HepG2 (cell line): ENCODE data around the gene SCAND1. TPM values are rescaled to one million over a fixed set of nuclear protein-coding genes. Genes with fewer than 3 reads are reported as not detected.

Source experiments
- AFF4 ChIP-seq: sonication (generic); formaldehyde crosslinking; IDR thresholded peaks from 2 replicates; pipeline ENCODE4 v1.4.0; 2020; ENCODE audit warnings: missing genetic modification reagents
- CCDC6 ChIP-seq: sonication (generic); formaldehyde crosslinking; IDR thresholded peaks from 2 replicates; pipeline ENCODE4 v1.8.1; 2022; ENCODE audit warnings: mild to moderate bottlenecking, missing genetic modification reagents, moderate library complexity
- JUN ChIP-seq: sonication (generic); formaldehyde crosslinking; IDR thresholded peaks from 2 replicates; pipeline ENCODE4 v1.4.0; 2020; ENCODE audit warnings: mild to moderate bottlenecking, missing genetic modification reagents
- KDM5A ChIP-seq: fragments of 200-600 bp; sonication (generic); IDR thresholded peaks from 2 replicates; pipeline ENCODE4 v1.7.0; 2018; ENCODE audit warnings: antibody characterized with exemption, mild to moderate bottlenecking, low read length, borderline replicate concordance
- LCORL ChIP-seq, 2 experiments: fragments of 450-650 bp in 1 of 2; sonication (generic) in 1 of 2; formaldehyde crosslinking in 1 of 2; IDR thresholded peaks; 2 replicates each; pipeline versions ENCODE4 v1.5.0 to v1.6.1; 2017 to 2020; ENCODE audit warnings: antibody characterized with exemption in 1 of 2, missing genetic modification reagents in 1 of 2
- SALL2 ChIP-seq: sonication (generic); formaldehyde crosslinking; IDR thresholded peaks from 2 replicates; pipeline ENCODE4 v1.8.1; 2023; ENCODE audit warnings: mild to moderate bottlenecking, missing genetic modification reagents, inconsistent platforms
- SP4 ChIP-seq: sonication (generic); formaldehyde crosslinking; IDR thresholded peaks from 2 replicates; pipeline ENCODE4 v1.8.1; 2023; ENCODE audit warnings: mild to moderate bottlenecking, missing genetic modification reagents
- SRF ChIP-seq: IDR thresholded peaks from 2 replicates; pipeline ENCODE4 v1.6.1; 2011; ENCODE audit warnings: mild to moderate bottlenecking, low read depth, low read length, moderate library complexity
- ZNF296 ChIP-seq: sonication (generic); formaldehyde crosslinking; conservative IDR thresholded peaks from 2 replicates; pipeline ENCODE4 v1.5.0; 2020; ENCODE audit warnings: mild to moderate bottlenecking, missing genetic modification reagents
- ZNF468 ChIP-seq: sonication (generic); formaldehyde crosslinking; IDR thresholded peaks from 2 replicates; pipeline ENCODE4 v1.8.0; 2022; ENCODE audit warnings: mild to moderate bottlenecking, moderate library complexity, missing genetic modification reagents
- ZNF629 ChIP-seq: sonication (generic); formaldehyde crosslinking; conservative IDR thresholded peaks from 2 replicates; pipeline ENCODE4 v1.5.0; 2020; ENCODE audit warnings: missing genetic modification reagents
- ZNF646 ChIP-seq: sonication (generic); formaldehyde crosslinking; IDR thresholded peaks from 2 replicates; pipeline ENCODE4 v1.9.0; 2021; ENCODE audit warnings: mild to moderate bottlenecking, missing genetic modification reagents
- ZNF83 ChIP-seq: sonication (generic); formaldehyde crosslinking; IDR thresholded peaks from 2 replicates; pipeline ENCODE4 v1.4.0; 2020; ENCODE audit warnings: missing genetic modification reagents, mild to moderate bottlenecking, borderline replicate concordance
- ZSCAN20 ChIP-seq: sonication (generic); formaldehyde crosslinking; IDR thresholded peaks from 2 replicates; pipeline ENCODE4 v1.4.0; 2020; ENCODE audit warnings: missing genetic modification reagents, mild to moderate bottlenecking, borderline replicate concordance
- polyA plus RNA-seq, 8 experiments: library from polyadenylated mRNA; depleted of rRNA in 3 of 8; stranded (reverse) in 7 of 8; unstranded in 1 of 8; fragments of >200 nt; fragmentation: Illumina TruSeq in 4 of 8; extraction: Trizol in 4 of 8; gene quantifications; 2 replicates each; pipeline versions ENCODE4 v1.2.1 to v1.2.3, GENCODE V29; 2011 to 2016; ENCODE audit warnings: low read depth in 4 of 8, missing spikeins in 1 of 8, mixed read lengths in 1 of 8; ENCODE audit not compliant: insufficient read depth in 1 of 8
- total RNA-seq, 5 experiments: library from RNA; depleted of rRNA; stranded (reverse); fragments of >200 nt; fragmentation: Illumina TruSeq; extraction: Trizol; gene quantifications; 2 replicates each; pipeline ENCODE4 v1.2.3, GENCODE V29; 2016; ENCODE audit warnings: low read depth in 1 of 5
- TF ChIP-seq, protein P1 (sequence below): sonication (generic); formaldehyde crosslinking; IDR thresholded peaks from 2 replicates; pipeline ENCODE4 v1.4.0; 2020; ENCODE audit warnings: missing genetic modification reagents

Gene SCAND1
- total and polyA plus RNA-seq, 2 of the 13 experiments (the other 11 are each of a cell fraction or from before 2014, with no cell fraction given) = 19.3 to 109 TPM

DNA sequence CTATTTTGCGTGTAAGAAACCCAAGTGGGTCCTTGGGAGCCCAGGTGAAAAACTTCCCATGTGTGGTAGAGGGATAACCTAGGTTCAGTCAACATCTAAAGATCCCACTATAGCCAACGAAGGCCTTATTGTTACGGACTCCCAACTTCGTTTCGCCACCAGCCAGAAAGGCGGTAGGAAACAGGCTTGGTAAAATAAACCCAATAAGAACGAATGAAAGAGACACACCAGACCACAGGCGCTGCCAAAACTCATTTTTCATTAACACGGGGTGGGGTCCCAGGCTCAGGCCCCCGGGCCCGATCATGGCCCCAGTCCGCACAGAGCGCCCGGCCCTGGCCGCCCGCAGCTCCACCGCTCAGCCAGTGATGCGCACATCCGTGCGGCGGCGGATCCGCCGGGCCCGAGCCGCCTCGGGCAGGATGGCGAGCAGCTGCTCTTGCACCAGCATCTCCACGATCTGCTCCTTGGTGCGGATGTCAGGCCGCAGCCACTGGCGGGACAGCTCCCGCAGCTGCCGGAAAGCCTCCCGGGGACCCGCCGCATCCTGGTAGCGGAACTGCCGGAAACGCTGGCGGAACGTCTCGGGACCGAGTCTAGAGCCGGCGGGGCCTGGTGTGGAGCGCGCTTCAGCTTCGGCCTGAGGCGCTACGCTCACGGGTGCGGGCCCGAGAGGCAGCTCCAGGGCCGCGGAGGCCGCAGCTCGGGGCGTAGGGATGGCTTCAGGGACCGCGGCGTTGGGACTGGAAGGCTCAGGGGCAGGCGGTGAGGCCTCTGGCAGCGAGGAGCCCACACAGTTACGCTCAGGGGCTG lies 709 bp downstream of the SCAND1 start (continued):
- peak; percentile 54; the same call in 1 of the 2 replicates for TF ChIP-seq ZNF646 (CRISPR knock-in tag)
- TF ChIP-seq SP4 (CRISPR knock-in tag) = no peak; the same call in 1 of the 2 replicates
- TF ChIP-seq ZNF468 = peak; percentile 47; the same call in 1 of the 2 replicates
- TF ChIP-seq ZNF296 (CRISPR knock-in tag) = no peak; the same call in 1 of the 2 replicates
- no peak; the same call in 1 of the 2 replicates for TF ChIP-seq ZNF83 (CRISPR knock-in tag)
- TF ChIP-seq ZSCAN20 (CRISPR knock-in tag) = no peak
- TF ChIP-seq JUN = peak; percentile 26
- TF ChIP-seq, protein P1, sequence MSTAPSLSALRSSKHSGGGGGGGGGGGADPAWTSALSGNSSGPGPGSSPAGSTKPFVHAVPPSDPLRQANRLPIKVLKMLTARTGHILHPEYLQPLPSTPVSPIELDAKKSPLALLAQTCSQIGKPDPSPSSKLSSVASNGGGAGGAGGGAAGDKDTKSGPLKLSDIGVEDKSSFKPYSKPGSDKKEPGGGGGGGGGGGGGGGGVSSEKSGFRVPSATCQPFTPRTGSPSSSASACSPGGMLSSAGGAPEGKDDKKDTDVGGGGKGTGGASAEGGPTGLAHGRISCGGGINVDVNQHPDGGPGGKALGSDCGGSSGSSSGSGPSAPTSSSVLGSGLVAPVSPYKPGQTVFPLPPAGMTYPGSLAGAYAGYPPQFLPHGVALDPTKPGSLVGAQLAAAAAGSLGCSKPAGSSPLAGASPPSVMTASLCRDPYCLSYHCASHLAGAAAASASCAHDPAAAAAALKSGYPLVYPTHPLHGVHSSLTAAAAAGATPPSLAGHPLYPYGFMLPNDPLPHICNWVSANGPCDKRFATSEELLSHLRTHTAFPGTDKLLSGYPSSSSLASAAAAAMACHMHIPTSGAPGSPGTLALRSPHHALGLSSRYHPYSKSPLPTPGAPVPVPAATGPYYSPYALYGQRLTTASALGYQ (CRISPR knock-in tag) = peak; percentile 64; the same call in 1 of the 2 replicates
- 0 out of 2 replicates have a peak, but pooled peaks have one; percentile 38 for TF ChIP-seq AFF4 (CRISPR knock-in tag)
- peak; percentile 29; the same call in 1 of the 2 replicates for TF ChIP-seq SALL2
- TF ChIP-seq LCORL (IDR thresholded peaks at IDR 0.05) = peak; percentile 21; the same call in 1 of the 2 replicates
- TF ChIP-seq LCORL (CRISPR knock-in tag; IDR thresholded peaks at IDR 0.05) = no peak
- TF ChIP-seq KDM5A = peak; percentile 83; the same call in 1 of the 2 replicates
- TF ChIP-seq SRF = no peak
- TF ChIP-seq ZNF629 (CRISPR knock-in tag) = 0 out of 2 replicates have a peak, but pooled peaks have one; percentile 6
- 0 out of 2 replicates have a peak, but pooled peaks have one; percentile 44 for TF ChIP-seq CCDC6 (CRISPR knock-in tag)
